ENCODE data around the gene TMEM255B. TPM values are rescaled to one million over a fixed set of nuclear protein-coding genes. Genes with fewer than 3 reads are reported as not detected.

The TMEM255B gene
- total and polyA plus RNA-seq, 2 donors (not counting 3 experiments of a cell fraction or from before 2014, with no cell fraction given) = 105 to 121 TPM

- H3K9me1 ChIP-seq (replicated peaks; ENCODE audit: control insufficient read depth, extremely low read depth, insufficient read depth, low read length) = no peaks in the 10 kb centered on the region
- no peak overlapping the region for H3K4me3 ChIP-seq (replicated peaks in 1 of 3; ENCODE audit: insufficient read depth in 1 of 3, low read depth in 1 of 3, low read length in 3 of 3)
- POLR2A ChIA-PET = no interaction called here
- TF ChIP-seq JUN (IDR thresholded peaks at IDR 0.05; ENCODE audit: borderline replicate concordance, insufficient read depth, insufficient read length, low read depth) (peak; percentile 50), MYC (IDR thresholded peaks at IDR 0.05; ENCODE audit: low read depth, low read length) (no peak), POLR2AphosphoS5 (IDR thresholded peaks at IDR 0.05; ENCODE audit: insufficient read depth, low read depth, low read length) (peak; percentile 71), FOS (IDR thresholded peaks at IDR 0.05; ENCODE audit: borderline replicate concordance, insufficient read depth, low read length) (peak; percentile 76)
- no peaks in the 10 kb centered on the region for H3K27me3 ChIP-seq (ENCODE audit: control insufficient read depth in 2 of 2, insufficient read depth in 2 of 2, low read length in 2 of 2)
- FAIRE-seq (peak; percentile 93), DNase-seq (ENCODE audit: low read depth, low spot score) (peak; percentile 80)
- peaks cover 0 to 12% of the 10 kb centered on the region in 2 experiments for H3K36me3 ChIP-seq (ENCODE audit: control insufficient read depth in 2 of 2, extremely low read depth in 1 of 2, insufficient read depth in 2 of 2, low read length in 2 of 2)
- H3K4me2 ChIP-seq (ENCODE audit: insufficient read depth, low read length) = no peak overlapping the region
- H3K9me3 ChIP-seq (replicated peaks; ENCODE audit: control insufficient read depth, insufficient read depth, low read length) = no peaks in the 10 kb centered on the region
- dilution Hi-C loops (cut with MboI; ENCODE audit: extremely low pct_ligation_motif_present, low sequenced_read_pairs) = no loop called here
- H3K79me2 ChIP-seq (ENCODE audit: control insufficient read depth, insufficient read depth, low read length) = no peaks in the 10 kb centered on the region
- no peak overlapping the region for H2AFZ ChIP-seq (ENCODE audit: low read depth, low read length)
- CTCF ChIA-PET = interaction anchor here (1.8 to 2.0 kb wide), 2 partner anchors 11 to 18 kb away, joined by 4 to 8 read pairs; no protein-coding TSS in a partner anchor
- intact Hi-C loops (cut with micrococcal nuclease) = loop anchor here (1.0 kb wide), 1 partner anchor 11 kb away; no protein-coding TSS in a partner anchor
- no peak overlapping the region for H3K9ac ChIP-seq (replicated peaks; ENCODE audit: extremely low read depth, insufficient read depth, low read length)
- H4K20me1 ChIP-seq (replicated peaks; ENCODE audit: control insufficient read depth, extremely low read depth, insufficient read depth, low read length) = no peaks in the 10 kb centered on the region
- peak overlapping the region; percentile 48 for H3K27ac ChIP-seq (ENCODE audit: insufficient read depth, low read depth, low read length)
- BruUV-seq (replicated peaks) = no TSS peak
- H3K4me1 ChIP-seq (ENCODE audit: control insufficient read depth, extremely low read depth, insufficient read depth, low read length) = peaks cover 14% of the 10 kb centered on the region
Measured at GRCh38 chr13:113785051-113786010, 26.3 kb downstream of the TMEM255B start.

GRCh38 chr13:113786262-113786841 is 27.3 kb downstream of the TMEM255B start:
- H3K4me3 ChIP-seq (replicated peaks in 1 of 3; ENCODE audit: insufficient read depth in 1 of 3, low read depth in 1 of 3, low read length in 3 of 3) = no peak overlapping the region
- TF ChIP-seq JUN (IDR thresholded peaks at IDR 0.05; ENCODE audit: borderline replicate concordance, insufficient read depth, insufficient read length, low read depth) (peak; percentile 21), POLR2A (IDR thresholded peaks at IDR 0.05; ENCODE audit: low read depth, low read length) (no peak)
- no peaks in the 10 kb centered on the region for H3K27me3 ChIP-seq (ENCODE audit: control insufficient read depth in 2 of 2, insufficient read depth in 2 of 2, low read length in 2 of 2)
- ChIA-PET POLR2A (no interaction called here), CTCF (no interaction called here)
- no peak overlapping the region for H2AFZ ChIP-seq (ENCODE audit: low read depth, low read length)
- no TSS peak for BruUV-seq (replicated peaks)
- no peak overlapping the region for H3K4me2 ChIP-seq (ENCODE audit: insufficient read depth, low read length)
- H4K20me1 ChIP-seq (replicated peaks; ENCODE audit: control insufficient read depth, extremely low read depth, insufficient read depth, low read length) = no peaks in the 10 kb centered on the region
- DNase-seq (ENCODE audit: low read depth, low spot score) (peak; percentile 44), FAIRE-seq (peak; percentile 59)
- H3K9me1 ChIP-seq (replicated peaks; ENCODE audit: control insufficient read depth, extremely low read depth, insufficient read depth, low read length) = no peaks in the 10 kb centered on the region
- dilution Hi-C loops (cut with MboI; ENCODE audit: extremely low pct_ligation_motif_present, low sequenced_read_pairs) (no loop called here), intact Hi-C loops (cut with micrococcal nuclease) (no loop called here)
- H3K79me2 ChIP-seq (ENCODE audit: control insufficient read depth, insufficient read depth, low read length) = no peaks in the 10 kb centered on the region
- peaks cover 14% of the 10 kb centered on the region for H3K4me1 ChIP-seq (ENCODE audit: control insufficient read depth, extremely low read depth, insufficient read depth, low read length)
- peak overlapping the region; percentile 3 for H3K27ac ChIP-seq (ENCODE audit: insufficient read depth, low read depth, low read length)
- H3K9ac ChIP-seq (replicated peaks; ENCODE audit: extremely low read depth, insufficient read depth, low read length) = no peak overlapping the region
- peaks cover 0 to 16% of the 10 kb centered on the region in 2 experiments for H3K36me3 ChIP-seq (ENCODE audit: control insufficient read depth in 2 of 2, extremely low read depth in 1 of 2, insufficient read depth in 2 of 2, low read length in 2 of 2)
- no peaks in the 10 kb centered on the region for H3K9me3 ChIP-seq (replicated peaks; ENCODE audit: control insufficient read depth, insufficient read depth, low read length)
